Activated CD4-positive, alpha-beta T cell treated with anti-CD3 and anti-CD28 coated beads for 24 hours (primary cell): Measurements from ENCODE around the gene KCNB1.
A peak's percentile ranks its signal among the peaks of the same experiment; 100 is the strongest.

Experiments
- DNase-seq, 2 donors: peaks; one replicate each; pipeline ENCODE4 v3.0.0-alpha.2; 2020; ENCODE audit warnings: low read depth in 2 of 2

KCNB1 gene

GRCh38 chr20:49391404-49392245 lies 90.8 kb downstream of the KCNB1 start:
- DNase-seq, result no peak

- DNase-seq, result no peak
Measured at GRCh38 chr20:49389854-49390253, 92.6 kb downstream of the KCNB1 start.

DNA sequence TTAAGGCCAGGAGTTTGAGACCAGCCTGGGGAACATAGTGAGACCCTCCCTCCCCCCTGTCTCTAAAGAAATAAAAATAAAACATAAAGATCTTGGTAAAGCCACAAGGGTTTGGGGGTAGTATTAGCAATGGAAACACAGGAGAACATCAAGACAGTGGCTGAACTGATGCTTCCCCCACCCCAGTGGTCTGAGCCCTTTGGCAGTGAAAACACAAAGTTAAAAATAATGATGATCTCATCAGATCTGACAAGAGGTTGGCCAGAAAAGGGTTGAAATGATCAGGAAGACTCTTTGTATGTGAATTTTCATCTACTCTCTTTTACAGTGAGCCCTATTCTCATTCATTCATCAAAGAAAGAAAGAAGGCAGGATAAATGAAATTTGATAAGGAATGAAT lies 93.7 kb downstream of the KCNB1 start:
- DNase-seq, result no peak

- DNase-seq, result no peak
Measured at GRCh38 chr20:49387581-49387939, 94.9 kb downstream of the KCNB1 start.

- no peak for DNase-seq
Measured at GRCh38 chr20:49386848-49387580, 95.5 kb downstream of the KCNB1 start.

- DNase-seq, result no peak
Measured at GRCh38 chr20:49385465-49385864, 97.0 kb downstream of the KCNB1 start.

DNA sequence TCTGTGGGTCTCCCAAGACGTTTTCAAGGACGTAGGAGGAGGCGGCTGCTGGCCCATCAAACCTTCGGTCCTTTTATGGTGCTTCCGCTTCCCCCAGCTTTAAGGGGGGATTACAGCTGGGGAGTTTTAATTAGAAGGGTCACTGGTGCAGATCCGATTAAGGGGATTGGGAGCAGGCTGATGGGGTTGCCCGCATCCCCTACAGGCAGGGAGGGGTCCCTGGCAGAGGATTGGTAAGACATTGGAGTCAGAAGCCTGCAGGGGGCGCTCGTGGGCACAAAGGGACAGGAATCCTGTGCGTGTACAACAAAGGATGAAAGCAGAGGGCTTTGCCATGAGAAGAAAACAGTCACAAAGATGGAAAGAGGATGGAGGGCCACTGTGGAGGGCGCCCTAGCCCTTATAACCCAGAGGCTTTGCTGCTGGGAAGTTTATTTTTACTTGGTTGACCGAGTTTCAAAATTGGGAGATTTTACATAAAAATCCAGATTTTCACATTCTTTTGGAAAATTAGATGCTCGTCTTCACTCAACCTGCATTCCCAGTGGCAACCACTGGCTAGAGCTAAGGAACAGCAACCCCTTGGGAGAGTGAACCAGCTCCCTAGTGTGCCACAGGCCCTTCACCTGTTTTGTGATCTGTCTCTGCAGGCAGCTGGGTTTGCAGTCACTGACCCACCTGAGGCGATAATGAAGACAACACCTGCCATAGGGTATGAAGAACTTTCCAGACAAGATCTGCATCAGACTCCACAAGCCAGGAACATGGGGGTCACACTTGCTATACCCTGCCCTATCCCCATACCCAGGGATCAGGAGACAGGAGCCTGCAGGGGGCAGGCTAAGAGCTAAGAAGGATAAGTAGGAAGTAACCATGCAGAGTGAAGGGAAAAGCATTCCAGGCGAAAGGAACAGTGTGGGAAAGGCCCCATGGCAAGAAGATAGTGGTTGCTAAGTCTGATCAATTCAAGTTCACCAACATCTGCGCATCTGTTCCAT lies 97.7 kb downstream of the KCNB1 start:
- DNase-seq, result peak; percentile 52 to 74

DNA sequence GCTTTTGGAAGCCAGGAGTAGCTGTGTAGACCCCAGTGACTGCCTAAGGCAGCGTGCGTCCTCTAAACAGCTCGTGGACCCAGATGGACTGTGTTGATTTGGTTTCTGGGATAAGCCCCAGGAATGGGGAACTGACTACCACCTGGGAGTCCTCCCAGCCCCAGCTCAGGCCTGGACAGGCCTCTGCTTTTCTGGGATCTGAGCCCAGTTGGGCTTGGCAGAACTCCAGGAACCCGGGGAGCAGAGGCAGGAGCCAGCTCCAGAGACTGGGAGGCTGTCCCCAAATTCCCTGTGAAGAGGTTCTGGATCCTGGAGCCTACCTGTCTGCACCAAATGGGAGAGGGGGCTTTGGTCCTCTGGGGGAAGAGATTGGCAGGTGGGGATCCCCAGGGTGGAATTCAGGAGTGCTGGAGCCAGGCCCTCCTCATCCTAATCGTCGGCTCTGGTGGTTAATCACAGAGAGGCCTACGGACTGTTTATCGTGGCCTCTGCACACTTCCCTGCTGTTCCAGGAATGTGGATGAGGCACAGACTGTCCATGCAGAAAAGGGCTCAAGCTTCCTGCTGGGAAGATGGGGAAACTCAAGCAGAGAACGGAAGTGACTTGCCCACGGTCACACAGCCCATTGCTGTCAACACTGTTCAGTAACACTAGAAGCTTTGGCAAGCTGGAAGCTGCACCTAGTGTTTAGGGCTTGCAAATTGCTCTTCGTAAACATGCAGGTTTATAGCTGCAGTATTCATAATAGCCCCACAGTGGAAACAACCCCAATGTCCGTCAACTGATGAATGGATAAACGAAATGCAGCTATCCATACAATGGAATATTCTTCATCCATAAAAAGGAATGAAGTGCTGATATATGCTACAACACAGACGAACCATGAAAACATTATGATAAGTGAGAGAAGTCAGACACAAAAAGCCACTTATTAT lies 100.6 kb downstream of the KCNB1 start:
- DNase-seq, result no peak

- no peak for DNase-seq
Measured at GRCh38 chr20:49380337-49380780, 102.1 kb downstream of the KCNB1 start.

DNA sequence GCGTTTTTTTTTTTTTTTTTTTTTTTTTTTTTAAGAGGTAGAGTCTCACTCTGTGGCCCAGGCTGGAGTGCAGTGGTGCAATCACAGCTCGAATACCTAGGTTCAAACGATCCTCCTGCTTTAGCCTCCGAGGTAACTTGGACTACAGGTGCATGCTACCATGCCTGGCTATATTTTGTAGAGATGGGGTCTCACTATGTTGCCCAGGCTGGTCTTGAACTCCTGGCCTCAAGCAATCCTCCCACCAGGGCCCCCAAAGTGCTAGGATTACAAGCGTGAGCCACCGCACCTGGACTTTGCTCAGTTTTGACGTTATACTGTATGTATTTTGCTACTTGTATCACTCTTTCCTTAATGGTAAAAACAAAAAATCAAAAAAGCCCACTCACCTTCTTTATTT lies 103.1 kb downstream of the KCNB1 start:
- no peak for DNase-seq

DNA sequence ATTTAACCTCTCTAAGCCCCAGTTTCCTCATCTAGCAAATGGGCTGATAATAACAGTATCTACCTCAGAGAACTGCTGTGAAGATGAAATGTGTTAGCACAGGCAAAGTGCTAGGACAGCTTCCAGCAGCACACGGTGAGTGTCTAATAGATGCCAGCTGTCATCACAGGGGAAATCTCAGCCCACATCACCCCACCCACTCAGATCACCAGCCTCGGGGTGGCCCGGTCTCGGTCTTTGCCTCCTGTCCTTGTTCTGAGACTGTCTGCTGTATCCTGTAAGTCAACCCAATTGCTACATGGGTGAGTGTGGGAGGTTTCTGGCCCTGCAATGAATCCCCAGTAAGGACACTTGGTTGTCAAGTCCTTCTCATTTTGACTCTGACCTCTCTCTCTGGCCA lies 105.1 kb downstream of the KCNB1 start:
- no peak for DNase-seq

DNA sequence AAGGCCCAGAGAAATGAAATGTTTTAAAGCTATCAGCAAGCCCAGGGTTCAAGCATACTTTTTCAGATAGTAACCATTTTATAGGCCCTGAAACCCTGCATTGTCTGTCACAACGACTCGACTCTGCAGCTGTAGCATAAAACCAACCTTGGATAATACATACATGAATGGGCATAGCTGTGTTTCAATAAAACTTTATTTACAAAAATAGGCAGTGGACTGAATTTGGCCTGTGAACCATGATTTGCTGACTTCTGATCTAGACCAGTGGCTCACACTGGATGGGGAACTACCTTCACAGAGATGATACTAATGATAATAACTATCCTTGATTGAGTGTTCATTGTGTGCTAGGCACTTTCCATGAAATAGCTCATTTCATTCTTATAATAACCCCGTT lies 107.3 kb downstream of the KCNB1 start:
- DNase-seq, result no peak

DNA sequence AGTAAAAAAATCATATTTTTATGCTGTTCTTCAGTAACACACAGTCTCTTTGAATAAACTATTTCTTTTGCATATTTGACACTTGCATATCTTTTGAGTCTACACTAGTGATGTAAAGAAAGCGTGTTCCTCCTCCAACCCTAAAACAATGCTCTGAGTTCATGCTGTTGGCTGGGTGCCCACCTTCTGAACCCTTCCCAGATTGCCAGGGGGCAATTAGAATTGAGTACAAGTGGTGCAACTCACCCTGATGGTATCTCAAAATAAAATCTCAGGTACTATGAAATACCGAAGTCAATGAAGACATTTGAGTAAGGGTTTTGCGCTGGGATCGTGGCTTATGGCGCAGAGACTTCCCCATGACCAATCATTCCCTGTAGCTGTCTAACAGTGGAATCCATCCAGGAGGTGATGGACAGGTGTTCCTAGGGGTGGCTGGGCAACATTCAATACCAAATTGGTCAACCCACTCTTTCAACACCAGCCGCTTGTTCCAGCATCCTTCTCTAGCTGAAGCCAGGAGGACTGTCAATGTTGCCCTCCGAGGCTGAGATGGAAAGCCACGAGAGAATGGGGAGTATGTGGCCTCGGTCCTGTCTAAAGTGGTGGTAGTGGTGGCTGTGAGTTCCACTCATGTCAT lies 110.3 kb downstream of the KCNB1 start:
- no peak for DNase-seq

GRCh38 chr20:49368596-49368995 lies 113.9 kb downstream of the KCNB1 start:
- no peak for DNase-seq

DNA sequence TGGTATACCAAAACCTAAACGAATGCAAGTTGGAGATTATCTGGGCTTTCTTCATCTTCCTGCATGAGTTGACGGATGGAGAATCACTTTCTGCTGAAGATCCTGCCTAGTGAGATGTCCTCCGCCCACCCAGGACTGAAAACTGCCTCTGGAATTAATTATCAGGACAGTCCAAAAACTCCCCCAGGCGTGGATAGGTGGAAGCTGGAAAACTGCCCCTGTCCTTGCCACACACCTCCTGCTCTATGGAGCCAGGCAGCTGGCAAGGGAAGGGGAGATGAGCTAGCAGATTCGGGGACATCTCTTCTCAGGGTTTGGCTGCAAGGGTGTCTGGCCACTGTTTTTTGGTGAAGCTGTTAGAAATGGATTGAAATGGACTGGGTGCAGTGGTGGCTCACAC lies 115.4 kb downstream of the KCNB1 start:
- no peak for DNase-seq

DNA sequence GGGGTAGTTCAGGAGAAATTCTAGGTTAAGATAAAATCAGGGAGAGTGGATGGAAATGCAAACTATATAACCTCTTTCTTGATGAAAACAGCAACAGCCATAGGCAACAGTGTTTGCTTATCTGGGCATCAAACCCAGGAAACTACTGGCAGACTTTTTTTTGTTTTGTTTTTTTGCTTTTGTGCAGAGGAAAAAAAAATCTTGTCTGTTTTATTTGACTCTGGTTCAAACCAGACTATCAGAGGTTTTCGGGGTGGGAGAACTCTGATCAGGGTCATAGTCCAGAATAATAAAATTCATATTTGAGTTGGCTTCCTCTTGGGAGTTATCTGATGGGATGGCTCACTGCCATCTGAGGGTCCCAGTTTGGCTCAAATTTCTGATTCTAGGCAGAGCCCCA lies 115.8 kb downstream of the KCNB1 start:
- no peak for DNase-seq

DNA sequence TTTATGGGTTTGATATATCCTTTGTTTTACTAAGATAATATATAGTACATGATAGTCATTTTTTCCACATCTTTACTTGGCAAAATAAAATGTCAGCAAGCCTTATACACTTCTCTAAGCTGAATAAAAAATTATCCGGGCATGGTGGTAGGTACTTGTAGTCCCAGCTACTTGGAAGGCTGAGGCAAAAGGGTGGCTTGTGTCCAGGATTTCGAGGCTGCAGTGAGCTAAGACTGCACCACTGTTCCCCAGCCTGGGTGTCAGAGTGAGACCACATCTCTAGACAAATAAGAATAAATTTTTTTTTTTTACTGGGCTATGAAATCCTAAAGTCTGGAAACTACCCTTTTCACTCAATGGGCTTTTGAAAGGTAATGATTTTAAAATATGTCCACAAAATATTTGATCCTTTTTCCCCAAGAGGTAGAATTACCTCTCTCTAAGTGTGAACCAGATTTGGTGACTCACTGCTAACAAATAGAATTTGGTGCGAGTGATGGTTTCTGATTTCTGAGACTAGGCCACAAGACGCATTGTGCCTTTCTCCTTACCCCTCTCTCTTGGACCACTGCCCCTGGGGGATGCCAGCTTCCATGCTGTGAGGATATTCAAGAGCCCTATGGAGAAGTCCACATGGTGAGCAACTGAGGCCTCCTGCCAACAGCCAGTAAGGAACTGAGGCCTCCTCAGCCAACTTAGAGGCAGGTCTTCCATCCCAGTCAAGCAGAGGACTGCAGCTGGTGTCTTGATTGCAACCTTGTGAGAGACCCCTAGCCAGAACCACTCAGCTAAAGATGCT lies 120.4 kb downstream of the KCNB1 start:
- DNase-seq, result no peak

GRCh38 chr20:49360242-49360968 lies 122.1 kb downstream of the KCNB1 start:
- DNase-seq, result no peak

- no peak for DNase-seq
Measured at GRCh38 chr20:49356676-49357075, 125.8 kb downstream of the KCNB1 start.
